ENCODE data around the gene IL6R. TPM values are rescaled to one million over a fixed set of nuclear protein-coding genes. Genes with fewer than 3 reads are reported as not detected.
"Not testable (repeated sequence)": the region's sequence is repeated elsewhere in the genome, so short reads cannot be mapped to it uniquely, and the experiment has no call there.

IL6R gene
- total RNA-seq = 10 to 100 TPM; 31.7 to 38.2 TPM

DNA sequence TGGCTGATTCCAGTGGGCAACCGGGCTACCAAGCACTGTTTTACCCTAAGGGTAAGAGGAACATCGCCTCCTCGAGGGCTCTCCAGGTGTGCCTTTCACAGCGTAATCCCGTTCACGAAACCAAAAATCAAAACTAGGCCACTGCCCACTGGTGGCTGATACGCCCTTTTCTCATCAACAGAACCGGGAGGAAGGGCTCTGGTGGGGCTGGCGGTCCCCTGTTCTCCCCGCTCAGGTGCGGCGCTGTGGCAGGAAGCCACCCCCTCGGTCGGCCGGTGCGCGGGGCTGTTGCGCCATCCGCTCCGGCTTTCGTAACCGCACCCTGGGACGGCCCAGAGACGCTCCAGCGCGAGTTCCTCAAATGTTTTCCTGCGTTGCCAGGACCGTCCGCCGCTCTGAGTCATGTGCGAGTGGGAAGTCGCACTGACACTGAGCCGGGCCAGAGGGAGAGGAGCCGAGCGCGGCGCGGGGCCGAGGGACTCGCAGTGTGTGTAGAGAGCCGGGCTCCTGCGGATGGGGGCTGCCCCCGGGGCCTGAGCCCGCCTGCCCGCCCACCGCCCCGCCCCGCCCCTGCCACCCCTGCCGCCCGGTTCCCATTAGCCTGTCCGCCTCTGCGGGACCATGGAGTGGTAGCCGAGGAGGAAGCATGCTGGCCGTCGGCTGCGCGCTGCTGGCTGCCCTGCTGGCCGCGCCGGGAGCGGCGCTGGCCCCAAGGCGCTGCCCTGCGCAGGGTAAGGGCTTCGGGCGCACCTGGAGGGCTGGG lies at the start of gene IL6R:
IL6R (plus strand) TSS at position 360 of the 763 bp plus-strand sequence; CDS start at position 647, 287 bp downstream.
- peak within 1 kb of the TSS; percentile 87 to 94 for H3K9ac ChIP-seq (ENCODE audit: low read depth in 2 of 2, low read length in 2 of 2)
- H3K27ac ChIP-seq = peak within 1 kb of the TSS; percentile 92
- TF ChIP-seq, protein P1, sequence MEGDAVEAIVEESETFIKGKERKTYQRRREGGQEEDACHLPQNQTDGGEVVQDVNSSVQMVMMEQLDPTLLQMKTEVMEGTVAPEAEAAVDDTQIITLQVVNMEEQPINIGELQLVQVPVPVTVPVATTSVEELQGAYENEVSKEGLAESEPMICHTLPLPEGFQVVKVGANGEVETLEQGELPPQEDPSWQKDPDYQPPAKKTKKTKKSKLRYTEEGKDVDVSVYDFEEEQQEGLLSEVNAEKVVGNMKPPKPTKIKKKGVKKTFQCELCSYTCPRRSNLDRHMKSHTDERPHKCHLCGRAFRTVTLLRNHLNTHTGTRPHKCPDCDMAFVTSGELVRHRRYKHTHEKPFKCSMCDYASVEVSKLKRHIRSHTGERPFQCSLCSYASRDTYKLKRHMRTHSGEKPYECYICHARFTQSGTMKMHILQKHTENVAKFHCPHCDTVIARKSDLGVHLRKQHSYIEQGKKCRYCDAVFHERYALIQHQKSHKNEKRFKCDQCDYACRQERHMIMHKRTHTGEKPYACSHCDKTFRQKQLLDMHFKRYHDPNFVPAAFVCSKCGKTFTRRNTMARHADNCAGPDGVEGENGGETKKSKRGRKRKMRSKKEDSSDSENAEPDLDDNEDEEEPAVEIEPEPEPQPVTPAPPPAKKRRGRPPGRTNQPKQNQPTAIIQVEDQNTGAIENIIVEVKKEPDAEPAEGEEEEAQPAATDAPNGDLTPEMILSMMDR (IDR thresholded peaks at IDR 0.05) = peak; percentile 62
- peaks cover 11% of the 10 kb centered on the region for H3K4me1 ChIP-seq
- H3K4me3 ChIP-seq = peak within 1 kb of the TSS; percentile 56
- no peaks in the 10 kb centered on the region for H3K36me3 ChIP-seq
- no peaks in the 10 kb centered on the region for H3K27me3 ChIP-seq
- H3K9me3 ChIP-seq = no peaks in the 10 kb centered on the region
- intact Hi-C loops (cut with DNase I) = loop anchor here (5.0 kb wide), 1 partner anchor 72 kb away; no protein-coding TSS in a partner anchor
- DNase-seq = peak; percentile 92

DNA sequence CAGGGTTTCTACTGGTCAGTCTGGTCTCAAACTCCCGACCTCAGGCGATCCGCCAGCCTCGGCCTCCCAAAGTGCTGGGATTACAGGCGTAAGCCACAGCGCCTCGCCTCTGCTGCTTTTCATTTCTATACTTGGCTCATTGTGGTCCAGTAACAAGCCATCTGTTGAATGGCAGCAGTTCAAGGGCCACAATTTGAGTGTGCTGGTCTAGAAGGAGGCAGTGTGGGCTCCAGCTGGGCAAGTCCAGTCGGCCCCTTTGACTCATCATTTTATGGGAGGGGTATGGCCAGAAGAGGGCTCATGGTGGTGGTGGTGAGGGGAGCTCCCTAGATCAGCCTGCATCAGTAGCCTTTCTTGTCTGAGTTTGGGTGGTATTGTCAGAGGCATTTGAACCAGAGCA lies 46.6 kb upstream of the IL6R start:
- no peak for DNase-seq
- Histone ChIP-seq H3K9ac (ENCODE audit: low read depth in 2 of 2, low read length in 2 of 2) (no peak overlapping the region), H3K4me3 (no peak overlapping the region), H3K27ac (no peak overlapping the region), H3K4me1 (no peaks in the 10 kb centered on the region), H3K36me3 (no peaks in the 10 kb centered on the region), H3K27me3 (no peaks in the 10 kb centered on the region), H3K9me3 (no peaks in the 10 kb centered on the region)
- TF ChIP-seq, protein P1 (IDR thresholded peaks at IDR 0.05) = no peak
- intact Hi-C loops (cut with DNase I) = no loop called here

DNA sequence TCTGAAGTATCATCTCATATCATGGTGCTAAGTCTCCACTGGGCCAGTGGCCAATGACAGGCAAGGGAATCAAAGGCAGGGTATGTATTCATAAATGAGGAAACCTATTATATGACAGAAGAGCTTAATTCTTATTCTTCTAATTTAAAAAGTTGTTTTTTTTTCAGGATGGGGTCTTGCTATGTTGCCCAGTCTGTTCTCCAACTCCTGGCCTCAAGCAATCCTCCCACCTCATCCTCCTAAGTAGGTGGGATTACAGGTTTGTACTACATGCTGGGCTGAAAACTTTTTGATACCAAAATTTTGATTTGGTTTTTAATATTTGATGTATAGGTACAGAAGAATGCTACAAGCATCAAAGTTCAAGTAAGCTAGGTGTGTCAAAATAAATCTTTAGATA lies 44.9 kb upstream of the IL6R start:
- Histone ChIP-seq H3K36me3 (no peaks in the 10 kb centered on the region), H3K27me3 (no peaks in the 10 kb centered on the region), H3K4me1 (no peaks in the 10 kb centered on the region), H3K27ac (no peak overlapping the region), H3K4me3 (no peak overlapping the region), H3K9ac (ENCODE audit: low read depth in 2 of 2, low read length in 2 of 2) (no peak overlapping the region), H3K9me3 (no peaks in the 10 kb centered on the region)
- TF ChIP-seq, protein P1 (IDR thresholded peaks at IDR 0.05) = no peak
- intact Hi-C loops (cut with DNase I) = no loop called here
- no peak for DNase-seq

DNA sequence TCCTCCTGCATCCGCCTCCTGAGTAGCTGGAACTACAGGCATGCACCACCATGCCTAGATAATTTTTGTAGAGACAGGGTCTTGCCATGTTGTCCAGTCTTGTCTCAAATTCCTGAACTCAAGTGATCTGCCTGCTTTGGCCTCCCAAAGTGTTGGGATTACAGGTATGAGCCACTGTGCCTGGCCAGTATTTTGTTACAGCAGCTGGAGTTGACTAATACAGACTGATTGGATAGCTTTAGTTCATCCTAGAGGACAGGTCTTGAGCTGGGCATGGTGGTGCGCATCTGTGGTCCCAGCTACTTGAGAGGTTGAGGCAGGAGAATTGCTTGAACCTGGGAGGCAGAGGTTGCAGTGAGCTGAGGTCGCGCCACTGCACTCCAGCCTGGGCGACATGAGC lies 44.3 kb upstream of the IL6R start:
- H3K27me3 ChIP-seq; intact Hi-C loops (cut with DNase I); H3K36me3 ChIP-seq; H3K9ac ChIP-seq (ENCODE audit: low read depth in 2 of 2, low read length in 2 of 2); H3K4me3 ChIP-seq; DNase-seq; H3K9me3 ChIP-seq; H3K4me1 ChIP-seq; H3K27ac ChIP-seq: not testable (repeated sequence)

DNA sequence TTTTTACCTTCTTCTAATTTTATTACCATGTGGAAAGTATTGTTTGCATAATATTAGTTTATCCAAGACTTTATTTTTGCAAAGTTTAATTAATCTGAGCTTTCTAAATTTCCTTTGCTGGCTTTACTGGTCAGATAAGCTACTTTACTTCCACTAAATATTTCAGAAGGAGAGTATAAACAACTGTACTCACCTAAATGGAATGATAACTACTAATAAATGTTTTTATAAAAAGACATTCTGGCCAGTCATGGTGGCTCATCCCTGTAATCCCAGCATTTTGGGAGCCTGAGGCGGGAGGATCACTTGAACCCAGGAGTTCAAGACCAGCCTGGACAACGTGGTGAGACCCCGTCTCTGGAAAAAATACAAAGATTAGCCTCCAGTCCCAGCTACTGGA lies 43.8 kb upstream of the IL6R start:
- Histone ChIP-seq H3K27me3 (no peaks in the 10 kb centered on the region), H3K4me3 (no peak overlapping the region), H3K4me1 (no peaks in the 10 kb centered on the region), H3K36me3 (no peaks in the 10 kb centered on the region), H3K9me3 (no peaks in the 10 kb centered on the region), H3K9ac (ENCODE audit: low read depth in 2 of 2, low read length in 2 of 2) (no peak overlapping the region), H3K27ac (no peak overlapping the region)
- DNase-seq = no peak
- intact Hi-C loops (cut with DNase I) = no loop called here
- TF ChIP-seq, protein P1 (IDR thresholded peaks at IDR 0.05) = no peak

DNA sequence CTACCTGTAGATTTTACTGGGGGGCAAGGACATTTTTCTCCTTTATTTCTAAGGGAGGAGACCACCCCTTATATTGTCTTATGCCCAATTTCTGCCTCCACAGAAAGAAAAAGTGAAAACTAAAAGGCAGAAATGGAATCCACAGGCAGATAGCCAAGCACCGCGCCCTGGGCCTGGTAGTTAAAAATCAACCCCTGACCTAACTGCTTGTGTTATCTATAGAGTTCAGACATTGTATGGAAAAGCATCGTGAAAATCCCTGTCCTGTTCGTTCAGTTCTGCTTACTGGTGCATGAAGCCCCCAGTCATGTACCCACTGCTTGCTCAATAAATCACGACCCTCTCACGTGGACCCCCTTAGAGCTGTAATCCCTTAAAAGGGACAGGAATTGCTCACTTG lies 33.7 kb upstream of the IL6R start:
- Histone ChIP-seq H3K27ac (peak overlapping the region; percentile 12), H3K4me1 (no peaks in the 10 kb centered on the region), H3K4me3 (no peak overlapping the region), H3K27me3 (no peaks in the 10 kb centered on the region), H3K36me3 (no peaks in the 10 kb centered on the region), H3K9me3 (no peaks in the 10 kb centered on the region), H3K9ac (ENCODE audit: low read depth in 2 of 2, low read length in 2 of 2) (no peak overlapping the region)
- DNase-seq = peak; percentile 76
- intact Hi-C loops (cut with DNase I) = no loop called here
- TF ChIP-seq, protein P1 (IDR thresholded peaks at IDR 0.05) = no peak

DNA sequence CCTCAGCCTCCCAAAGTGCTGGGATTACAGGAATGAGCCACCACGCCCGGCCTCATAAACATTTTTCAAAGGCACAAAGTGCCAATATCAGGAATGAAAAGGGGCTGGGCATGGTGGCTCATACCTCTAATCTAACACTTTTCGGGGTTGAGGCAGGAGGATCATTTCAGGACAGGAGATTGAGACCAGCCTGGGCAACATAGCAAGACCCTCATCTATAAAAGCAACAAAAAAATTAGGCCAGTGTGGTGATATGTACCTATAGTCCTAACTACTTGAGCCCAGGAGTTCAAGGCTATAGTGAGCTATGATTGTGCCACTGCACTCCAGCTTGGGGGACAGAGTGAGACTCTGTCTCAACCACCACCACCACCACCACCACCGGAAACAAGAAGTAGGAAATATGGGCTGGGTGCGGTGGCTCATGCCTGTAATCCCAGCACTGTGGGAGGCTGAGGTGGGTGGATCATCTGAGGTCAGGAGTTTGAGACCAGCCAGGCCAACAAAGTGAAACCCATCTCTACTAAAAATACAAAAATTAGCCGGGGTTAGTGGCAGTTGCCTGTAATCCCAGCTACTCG lies 31.3 kb upstream of the IL6R start:
- H3K4me3 ChIP-seq; DNase-seq; H3K27ac ChIP-seq; intact Hi-C loops (cut with DNase I); H3K9ac ChIP-seq (ENCODE audit: low read depth in 2 of 2, low read length in 2 of 2); H3K27me3 ChIP-seq; H3K9me3 ChIP-seq; H3K4me1 ChIP-seq; H3K36me3 ChIP-seq: not testable (repeated sequence)
